Measurements from ENCODE around the gene MCU. TPM values are rescaled to one million over a fixed set of nuclear protein-coding genes. Genes with fewer than 3 reads are reported as not detected.

The MCU gene
- total RNA-seq, 4 donors from 2014 or later = 30.0 to 42.8 (median 34.1) TPM

GRCh38 chr10:72792288-72792687 lies 100.3 kb downstream of the MCU start:
- TF ChIP-seq CTCF (IDR thresholded peaks at IDR 0.05) = no peak
- TF ChIP-seq POLR2A (IDR thresholded peaks at IDR 0.05) = no peak
- DNase-seq (ENCODE audit: low spot score in 2 of 2) = no peak
- intact Hi-C loops (cut with DNase I; ENCODE audit: low total_unique reads) = no loop called here
- H3K4me3 ChIP-seq (ENCODE audit: low read depth, poor library complexity, severe bottlenecking) = no peak overlapping the region
- WGBS, 2 donors = 82% methylated on average over 3 of the region's 3 CpGs

GRCh38 chr10:72793752-72794151 lies 101.8 kb downstream of the MCU start:
- no peak overlapping the region for H3K4me3 ChIP-seq (ENCODE audit: low read depth, poor library complexity, severe bottlenecking)
- DNase-seq (ENCODE audit: low spot score in 2 of 2) = no peak
- intact Hi-C loops (cut with DNase I; ENCODE audit: low total_unique reads) = no loop called here
- no peak for TF ChIP-seq POLR2A (IDR thresholded peaks at IDR 0.05)
- no peak for TF ChIP-seq CTCF (IDR thresholded peaks at IDR 0.05)
- 96 to 100% methylated on average over 1 of the region's 1 CpG for WGBS, 2 donors

GRCh38 chr10:72794260-72794659 lies 102.3 kb downstream of the MCU start:
- H3K4me3 ChIP-seq (ENCODE audit: low read depth, poor library complexity, severe bottlenecking) = no peak overlapping the region
- intact Hi-C loops (cut with DNase I; ENCODE audit: low total_unique reads) = no loop called here
- no peak for DNase-seq (ENCODE audit: low spot score in 2 of 2)
- WGBS, 2 donors = 83 to 86% methylated on average over 2 of the region's 2 CpGs
- no peak for TF ChIP-seq CTCF (IDR thresholded peaks at IDR 0.05)
- TF ChIP-seq POLR2A (IDR thresholded peaks at IDR 0.05) = no peak

GRCh38 chr10:72796042-72796441 lies 104.1 kb downstream of the MCU start:
- DNase-seq (ENCODE audit: low spot score in 2 of 2) = no peak
- 78 to 85% methylated on average over 3 of the region's 3 CpGs for WGBS, 2 donors
- TF ChIP-seq CTCF (IDR thresholded peaks at IDR 0.05) (no peak), POLR2A (IDR thresholded peaks at IDR 0.05) (no peak)
- no peak overlapping the region for H3K4me3 ChIP-seq (ENCODE audit: low read depth, poor library complexity, severe bottlenecking)
- intact Hi-C loops (cut with DNase I; ENCODE audit: low total_unique reads) = no loop called here

- no peak overlapping the region for H3K4me3 ChIP-seq (ENCODE audit: low read depth, poor library complexity, severe bottlenecking)
- 95 to 98% methylated on average over 4 of the region's 4 CpGs for WGBS, 2 donors
- TF ChIP-seq POLR2A (IDR thresholded peaks at IDR 0.05) (no peak), CTCF (IDR thresholded peaks at IDR 0.05) (no peak)
- intact Hi-C loops (cut with DNase I; ENCODE audit: low total_unique reads) = no loop called here
- no peak for DNase-seq (ENCODE audit: low spot score in 2 of 2)
Measured at GRCh38 chr10:72796538-72796937, 104.6 kb downstream of the MCU start.

- H3K4me3 ChIP-seq (ENCODE audit: low read depth, poor library complexity, severe bottlenecking) = no peak overlapping the region
- intact Hi-C loops (cut with DNase I; ENCODE audit: low total_unique reads) = no loop called here
- TF ChIP-seq POLR2A (IDR thresholded peaks at IDR 0.05) (no peak), CTCF (IDR thresholded peaks at IDR 0.05) (no peak)
- DNase-seq (ENCODE audit: low spot score in 2 of 2) = no peak
- 71 to 81% methylated on average over 4 of the region's 4 CpGs for WGBS, 2 donors
Measured at GRCh38 chr10:72800000-72800740, 108.2 kb downstream of the MCU start.
